ENCODE data around the gene DIDO1. TPM values are rescaled to one million over a fixed set of nuclear protein-coding genes. Genes with fewer than 3 reads are reported as not detected.
A peak's percentile ranks its signal among the peaks of the same experiment; 100 is the strongest.

Gene DIDO1
- total RNA-seq, 3 donors from 2014 or later (not counting 1 experiment from before 2014, with no cell fraction given), result 79.5 to 116 (median 83.4) TPM

- peaks cover 13% of the 10 kb centered on the region for H3K36me3 ChIP-seq (ENCODE audit: control insufficient read depth, insufficient read depth, low read length)
- peak overlapping the region; percentile 43 for H3K4me3 Mint-ChIP-seq
- H3K27me3 ChIP-seq (ENCODE audit: control insufficient read depth, insufficient read depth, low read length), result no peaks in the 10 kb centered on the region
- H3K27ac ChIP-seq (ENCODE audit: low read length), result no peak overlapping the region
- WGBS (ENCODE audit: insufficient coverage), result 94% methylated on average over 12 of the region's 23 CpGs
- DNase-seq (no peak), ATAC-seq (no peak)
- no peak overlapping the region for H3K4me3 ChIP-seq (ENCODE audit: low read length)
- no peak overlapping the region for H3K27ac Mint-ChIP-seq
- H3K4me1 ChIP-seq (ENCODE audit: control insufficient read depth, insufficient read depth, low read length), result peaks cover 10% of the 10 kb centered on the region
- TF ChIP-seq CTCF (IDR thresholded peaks at IDR 0.05), result no peak
- H3K27me3 Mint-ChIP-seq (ENCODE audit: low read depth in 2 of 2), result no peaks in the 10 kb centered on the region
- H3K9me3 Mint-ChIP-seq, result no peaks in the 10 kb centered on the region
- H3K36me3 Mint-ChIP-seq, result peaks cover 6% of the 10 kb centered on the region
- H3K4me1 Mint-ChIP-seq, result peaks cover 13 to 28% of the 10 kb centered on the region in 2 donors
- intact Hi-C loops (cut with micrococcal nuclease), result no loop called here
- H3K9me3 ChIP-seq (ENCODE audit: control insufficient read depth, insufficient read depth, low read length), result peaks cover 3% of the 10 kb centered on the region
Observed at GRCh38 chr20:62858058-62858830, 68.1 kb downstream of the DIDO1 start.

- WGBS (ENCODE audit: insufficient coverage), result 92% methylated on average over 25 of the region's 25 CpGs
- Histone ChIP-seq H3K36me3 (ENCODE audit: control insufficient read depth, insufficient read depth, low read length) (peaks cover 13% of the 10 kb centered on the region), H3K4me3 (ENCODE audit: low read length) (no peak overlapping the region), H3K4me1 (ENCODE audit: control insufficient read depth, insufficient read depth, low read length) (peaks cover 9% of the 10 kb centered on the region), H3K27ac (ENCODE audit: low read length) (no peak overlapping the region), H3K27me3 (ENCODE audit: control insufficient read depth, insufficient read depth, low read length) (no peaks in the 10 kb centered on the region), H3K9me3 (ENCODE audit: control insufficient read depth, insufficient read depth, low read length) (peaks cover 2% of the 10 kb centered on the region)
- intact Hi-C loops (cut with micrococcal nuclease), result no loop called here
- H3K9me3 Mint-ChIP-seq, result no peaks in the 10 kb centered on the region
- ATAC-seq, result no peak
- no peak overlapping the region for H3K4me3 Mint-ChIP-seq
- DNase-seq, result no peak
- peaks cover 6% of the 10 kb centered on the region for H3K36me3 Mint-ChIP-seq
- H3K4me1 Mint-ChIP-seq, result peaks cover 19 to 26% of the 10 kb centered on the region in 2 donors
- H3K27ac Mint-ChIP-seq, result no peak overlapping the region
- no peaks in the 10 kb centered on the region for H3K27me3 Mint-ChIP-seq (ENCODE audit: low read depth in 2 of 2)
- no peak for TF ChIP-seq CTCF (IDR thresholded peaks at IDR 0.05)
Observed at GRCh38 chr20:62856931-62857619, 69.2 kb downstream of the DIDO1 start.

GRCh38 chr20:62855120-62855519, 71.2 kb downstream of the DIDO1 start:
- Mint-ChIP-seq H3K27ac (no peak overlapping the region), H3K9me3 (no peaks in the 10 kb centered on the region), H3K27me3 (ENCODE audit: low read depth in 2 of 2) (no peaks in the 10 kb centered on the region), H3K4me3 (no peak overlapping the region), H3K4me1 (peaks cover 14 to 17% of the 10 kb centered on the region in 2 donors), H3K36me3 (peaks cover 6% of the 10 kb centered on the region)
- Histone ChIP-seq H3K36me3 (ENCODE audit: control insufficient read depth, insufficient read depth, low read length) (peaks cover 13% of the 10 kb centered on the region), H3K4me1 (ENCODE audit: control insufficient read depth, insufficient read depth, low read length) (peaks cover under 1% of the 10 kb centered on the region), H3K4me3 (ENCODE audit: low read length) (no peak overlapping the region), H3K9me3 (ENCODE audit: control insufficient read depth, insufficient read depth, low read length) (no peaks in the 10 kb centered on the region), H3K27ac (ENCODE audit: low read length) (no peak overlapping the region), H3K27me3 (ENCODE audit: control insufficient read depth, insufficient read depth, low read length) (no peaks in the 10 kb centered on the region)
- no peak for TF ChIP-seq CTCF (IDR thresholded peaks at IDR 0.05)
- intact Hi-C loops (cut with micrococcal nuclease), result no loop called here
- DNase-seq, result no peak
- WGBS (ENCODE audit: insufficient coverage), result 91% methylated on average over 4 of the region's 5 CpGs
- no peak for ATAC-seq
